H1 (cell line): ENCODE measurements around the gene BCAR3. TPM values are rescaled to one million over a fixed set of nuclear protein-coding genes. Genes with fewer than 3 reads are reported as not detected.

Experiments
- CTCF ChIA-PET: fragments of 300-600 bp; sonication (Branson Sonifier 250); formaldehyde crosslinking; loops from one replicate; lab custom pipeline; 2021; ENCODE audit not compliant: partially characterized antibody; lab: Charles Lee
- POLR2A ChIA-PET: fragments of 300-600 bp; sonication (Branson Sonifier 250); formaldehyde crosslinking; loops from one replicate; lab custom pipeline; 2021; ENCODE audit warnings: inconsistent platforms; ENCODE audit not compliant: partially characterized antibody; lab: Charles Lee
- DNase-seq, 2 experiments: peaks; one replicate each; pipeline versions ENCODE4 v3.0.0 to v3.0.0-alpha.2; 2010 to 2022; ENCODE audit warnings: low spot score in 2 of 2, low read depth in 1 of 2, mixed read lengths in 1 of 2
- FAIRE-seq: peaks from 2 replicates; lab custom pipeline; 2011; peaks lifted over from hg19 to GRCh38; lab: Jason Lieb, UNC
- H2AFZ ChIP-seq: 2 replicates; pipeline ENCODE4 v1.8.1; 2012; ENCODE audit warnings: low read length, inconsistent platforms
- H2AK5ac ChIP-seq: 2 replicates; pipeline ENCODE4 v1.6.1; 2013; ENCODE audit warnings: low read depth, low read length
- H2BK120ac ChIP-seq: replicated peaks from 2 replicates; pipeline ENCODE3; 2013; ENCODE audit warnings: low read depth, low read length, inconsistent platforms
- H2BK12ac ChIP-seq: 2 replicates; pipeline ENCODE4 v1.6.1; 2013; ENCODE audit warnings: low read depth, low read length
- H2BK15ac ChIP-seq: 2 replicates; pipeline ENCODE4 v1.6.1; 2013; ENCODE audit warnings: low read length
- H2BK20ac ChIP-seq: 2 replicates; pipeline ENCODE4 v1.6.1; 2013; ENCODE audit warnings: low read length
- H2BK5ac ChIP-seq: 2 replicates; pipeline ENCODE4 v1.6.1; 2013; ENCODE audit warnings: low read depth, low read length
- H3K14ac ChIP-seq: 2 replicates; pipeline ENCODE4 v1.6.1; 2013; ENCODE audit warnings: inconsistent platforms; ENCODE audit not compliant: insufficient read length
- H3K18ac ChIP-seq: 2 replicates; pipeline ENCODE4 v1.6.1; 2013; ENCODE audit warnings: low read length; ENCODE audit errors: extremely low read depth
- H3K23ac ChIP-seq: 2 replicates; pipeline ENCODE4 v1.6.1; 2013; ENCODE audit warnings: inconsistent platforms; ENCODE audit not compliant: insufficient read length
- H3K23me2 ChIP-seq: 2 replicates; pipeline ENCODE4 v1.6.1; 2013; ENCODE audit warnings: low read depth, low read length
- H3K27ac ChIP-seq: 2 replicates; pipeline ENCODE4 v1.6.1; 2011; ENCODE audit warnings: low read depth, low read length, inconsistent platforms
- H3K27me3 ChIP-seq, 4 experiments: replicated peaks in 1 of 4; 1 replicate in 1 of 4; 2 replicates in 3 of 4; pipeline versions ENCODE4 v1.6.1 to v1.8.1; 2011 to 2013; ENCODE audit warnings: low read length in 3 of 4, mild to moderate bottlenecking in 3 of 4, inconsistent platforms in 2 of 4, mixed read lengths in 2 of 4, moderate library complexity in 1 of 4; ENCODE audit not compliant: control insufficient read depth in 3 of 4, insufficient read depth in 3 of 4; ENCODE audit errors: extremely low read depth in 1 of 4
- H3K36me3 ChIP-seq, 4 experiments: 2 replicates each; pipeline versions ENCODE4 v1.6.1 to v1.8.1; 2011 to 2013; ENCODE audit warnings: mild to moderate bottlenecking in 4 of 4, low read length in 3 of 4, moderate library complexity in 2 of 4, control low read depth in 1 of 4, inconsistent platforms in 1 of 4; ENCODE audit not compliant: insufficient read depth in 4 of 4, control insufficient read depth in 2 of 4
- H3K4ac ChIP-seq: replicated peaks from 2 replicates; pipeline ENCODE3; 2013; ENCODE audit warnings: low read length, low read depth, mixed read lengths, inconsistent platforms; ENCODE audit not compliant: insufficient read length
- H3K4me1 ChIP-seq, 4 experiments: replicated peaks in 1 of 4; 1 replicate in 1 of 4; 2 replicates in 3 of 4; pipeline versions ENCODE4 v1.6.1 to v1.8.1; 2011 to 2013; ENCODE audit warnings: low read length in 3 of 4, inconsistent platforms in 2 of 4, mixed read lengths in 1 of 4; ENCODE audit not compliant: insufficient read depth in 4 of 4, control insufficient read depth in 3 of 4
- H3K4me2 ChIP-seq, 2 experiments: 2 replicates each; pipeline versions ENCODE4 v1.6.1 to v1.8.1; 2011 to 2013; ENCODE audit warnings: low read depth in 2 of 2, low read length in 2 of 2, control low read depth in 1 of 2, inconsistent platforms in 1 of 2, mild to moderate bottlenecking in 1 of 2; ENCODE audit not compliant: insufficient read depth in 1 of 2
- H3K4me3 ChIP-seq, 4 experiments: fragments of 200-600, 300-600 bp in 1 of 4; sonication (generic), shearing (Covaris generic), sonication (Bioruptor Twin) in 1 of 4; 2 replicates each; pipeline versions ENCODE4 v1.5.1 to v1.8.1; 2011 to 2016; ENCODE audit warnings: low read length in 4 of 4, low read depth in 3 of 4, control low read depth in 2 of 4, inconsistent platforms in 2 of 4, mild to moderate bottlenecking in 2 of 4, mixed read lengths in 1 of 4, moderate library complexity in 1 of 4; ENCODE audit not compliant: insufficient read depth in 2 of 4; ENCODE audit errors: extremely low read depth in 1 of 4
- H3K56ac ChIP-seq: replicated peaks from 2 replicates; pipeline ENCODE3; 2013; ENCODE audit warnings: low read depth, mild to moderate bottlenecking, mixed read lengths, low read length, inconsistent platforms; ENCODE audit not compliant: insufficient read length
- H3K79me1 ChIP-seq: 2 replicates; pipeline ENCODE4 v1.6.1; 2013; ENCODE audit warnings: low read depth, low read length, control low read depth
- H3K79me2 ChIP-seq, 2 experiments: 2 replicates each; pipeline versions ENCODE4 v1.6.1 to v1.8.1; 2012 to 2013; ENCODE audit warnings: low read length in 2 of 2, mild to moderate bottlenecking in 2 of 2, inconsistent platforms in 1 of 2; ENCODE audit not compliant: insufficient read depth in 2 of 2, control insufficient read depth in 1 of 2
- H3K9ac ChIP-seq, 4 experiments: replicated peaks in 1 of 4; 1 replicate in 1 of 4; 2 replicates in 3 of 4; pipeline versions ENCODE4 v1.6.1 to v1.8.1; 2011 to 2013; ENCODE audit warnings: low read depth in 3 of 4, low read length in 3 of 4, control low read depth in 2 of 4, mild to moderate bottlenecking in 2 of 4, moderate library complexity in 2 of 4, inconsistent platforms in 1 of 4; ENCODE audit errors: extremely low read depth in 1 of 4
- H3K9me3 ChIP-seq, 2 experiments: 2 replicates each; pipeline versions ENCODE4 v1.6.1 to v1.8.1; 2012 to 2013; ENCODE audit warnings: mild to moderate bottlenecking in 2 of 2, moderate library complexity in 2 of 2, control low read depth in 1 of 2, inconsistent platforms in 1 of 2, low read depth in 1 of 2, low read length in 1 of 2, mixed read lengths in 1 of 2; ENCODE audit not compliant: insufficient read depth in 2 of 2
- H4K20me1 ChIP-seq, 2 experiments: replicated peaks in 1 of 2; 2 replicates each; pipeline versions ENCODE3 to v1.8.1; 2011 to 2013; ENCODE audit warnings: inconsistent platforms in 2 of 2, low read length in 2 of 2, mild to moderate bottlenecking in 1 of 2; ENCODE audit not compliant: insufficient read depth in 2 of 2, control insufficient read depth in 1 of 2
- H4K5ac ChIP-seq: 2 replicates; pipeline ENCODE4 v1.6.1; 2013; ENCODE audit warnings: low read length, low read depth, mixed read lengths, inconsistent platforms; ENCODE audit not compliant: insufficient read length
- H4K8ac ChIP-seq: 2 replicates; pipeline ENCODE4 v1.8.0; 2013; ENCODE audit warnings: mild to moderate bottlenecking, moderate library complexity, low read length, inconsistent platforms; ENCODE audit not compliant: insufficient read depth; ENCODE audit errors: extremely low read depth
- H4K91ac ChIP-seq: replicated peaks from 2 replicates; pipeline ENCODE3; 2013; ENCODE audit warnings: low read length, mixed read lengths, inconsistent platforms; ENCODE audit not compliant: insufficient read length
- ATF3 ChIP-seq: IDR thresholded peaks from 2 replicates; pipeline ENCODE4 v1.6.1; 2011; ENCODE audit warnings: low read depth, mild to moderate bottlenecking, low read length; ENCODE audit not compliant: insufficient read depth
- BACH1 ChIP-seq: IDR thresholded peaks from 2 replicates; pipeline ENCODE4 v1.6.1; 2012; ENCODE audit warnings: low read length, improper control_type of control experiment
- BCL11A ChIP-seq, 2 experiments: IDR thresholded peaks; one replicate each; pipeline ENCODE4 v1.6.1; 2011; ENCODE audit warnings: low read depth in 2 of 2, low read length in 2 of 2, mild to moderate bottlenecking in 2 of 2
- BRCA1 ChIP-seq: IDR thresholded peaks from 2 replicates; pipeline ENCODE4 v1.6.1; 2012; ENCODE audit warnings: low read depth, low read length, improper control_type of control experiment
- CEBPB ChIP-seq: IDR thresholded peaks from 2 replicates; pipeline ENCODE4 v1.6.1; 2012; ENCODE audit warnings: low read depth, low read length
- CREB1 ChIP-seq: IDR thresholded peaks from 2 replicates; pipeline ENCODE4 v1.6.1; 2012; ENCODE audit warnings: inconsistent platforms
- GABPA ChIP-seq: IDR thresholded peaks from 2 replicates; pipeline ENCODE4 v1.6.1; 2011; ENCODE audit warnings: mild to moderate bottlenecking, low read length, moderate library complexity, borderline replicate concordance; ENCODE audit not compliant: insufficient read depth
- NRF1 ChIP-seq: IDR thresholded peaks from 2 replicates; pipeline ENCODE4 v1.6.1; 2011; ENCODE audit warnings: mild to moderate bottlenecking, low read depth, low read length, improper control_type of control experiment
- PHF8 ChIP-seq: fragments of 200-600 bp; sonication (generic); conservative IDR thresholded peaks from 2 replicates; pipeline ENCODE4 v1.7.1; 2012; ENCODE audit warnings: low read depth, mild to moderate bottlenecking, inconsistent platforms, low read length, moderate library complexity
- POLR2A ChIP-seq, 2 experiments: IDR thresholded peaks; 1 replicate in 1 of 2; 2 replicates in 1 of 2; pipeline ENCODE4 v1.6.1; 2011; ENCODE audit warnings: low read depth in 2 of 2, low read length in 2 of 2, mild to moderate bottlenecking in 2 of 2; ENCODE audit errors: control extremely low read depth in 1 of 2
- SIN3A ChIP-seq, 2 experiments: IDR thresholded peaks in 1 of 2; conservative IDR thresholded peaks in 1 of 2; 2 replicates each; pipeline ENCODE4 v1.6.1; 2011 to 2012; ENCODE audit warnings: low read length in 2 of 2, improper control_type of control experiment in 1 of 2, low read depth in 1 of 2, mild to moderate bottlenecking in 1 of 2
- SIRT6 ChIP-seq: IDR thresholded peaks from one replicate; pipeline ENCODE4 v1.7.1; 2012; ENCODE audit warnings: low read length, inconsistent platforms
- SIX5 ChIP-seq: IDR thresholded peaks from 2 replicates; pipeline ENCODE4 v1.6.1; 2011; ENCODE audit warnings: mild to moderate bottlenecking, low read depth, low read length
- SRF ChIP-seq: IDR thresholded peaks from 2 replicates; pipeline ENCODE4 v1.6.1; 2011; ENCODE audit warnings: mild to moderate bottlenecking, low read depth, low read length, moderate library complexity
- TBP ChIP-seq: IDR thresholded peaks from 2 replicates; pipeline ENCODE4 v1.6.1; 2011; ENCODE audit warnings: low read depth, low read length, improper control_type of control experiment
- WGBS, 2 experiments: shearing (Covaris generic) in 1 of 2; methylation state at CpG; one replicate each; pipeline versions ENCODE4 v1.1.6 to v1.1.7; 2013 to 2015; ENCODE audit warnings: low lambda C conversion rate in 2 of 2, mixed read lengths in 2 of 2, inconsistent platforms in 1 of 2, low coverage in 1 of 2, missing lambda C conversion rate in 1 of 2; ENCODE audit not compliant: insufficient replicate concordance in 2 of 2, insufficient coverage in 1 of 2, insufficient read length in 1 of 2; ENCODE audit errors: extremely low coverage in 1 of 2, missing lambda C conversion rate in 1 of 2; 5-methylcytosine and 5-hydroxymethylcytosine counted together
- polyA plus RNA-seq, 7 experiments: library from polyadenylated mRNA; depleted of rRNA in 3 of 7; stranded (reverse) in 5 of 7; unstranded in 2 of 7; fragments of >200 nt in 5 of 7; fragments of 200-250 nt in 2 of 7; gene quantifications; 1 replicate in 5 of 7; 2 replicates in 1 of 7; 4 replicates in 1 of 7; pipeline versions ENCODE4 v1.2.1 to v1.2.3, GENCODE V29; 2011 to 2013; ENCODE audit warnings: missing spikeins in 2 of 7, mixed read lengths in 2 of 7
- total RNA-seq: library from RNA; stranded (reverse); fragmentation: NEBNext Ultra II Directional; extraction: Animal tissue kit (Norgen Biotek cat#: 25700); gene quantifications from 2 replicates; pipeline ENCODE4 v1.2.1, GENCODE V29; 2021

The BCAR3 gene
- total and polyA plus RNA-seq, 2 of the 8 experiments (the other 6 are each of a cell fraction or from before 2014, with no cell fraction given), result 5.6 to 9.2 TPM

GRCh38 chr1:93651695-93652094 is 29.9 kb downstream of the BCAR3 start:
- H2AFZ ChIP-seq, result no peak overlapping the region
- peak overlapping the region; percentile 41; the same call in 1 of the 2 replicates for H2AK5ac ChIP-seq
- no peak overlapping the region for H2BK12ac ChIP-seq
- H4K8ac ChIP-seq, result no peak overlapping the region
- no peak overlapping the region for H2BK5ac ChIP-seq
- no peaks in the 10 kb centered on the region for H3K27me3 ChIP-seq
- WGBS, 2 experiments, result 98% methylated on average over 8 of the region's 8 CpGs; no CpG with 5 or more reads in 1 of the 2 experiments
- no peak overlapping the region for H3K56ac ChIP-seq
- no peaks in the 10 kb centered on the region for H3K23me2 ChIP-seq
- no peak overlapping the region for H3K4me3 ChIP-seq
- H3K9ac ChIP-seq, result no peak overlapping the region
- no peak overlapping the region for H3K18ac ChIP-seq
- POLR2A ChIA-PET, result interaction anchor here (0.6 kb wide), 1 partner anchor 193 kb away, joined by 4 read pairs; no protein-coding TSS in a partner anchor
- H4K91ac ChIP-seq, result no peak overlapping the region
- no peak overlapping the region for H3K4me2 ChIP-seq
- H2BK15ac ChIP-seq, result no peak overlapping the region
- no peak overlapping the region for H3K14ac ChIP-seq
- peaks cover 0 to 4% (median 0%) of the 10 kb centered on the region in 4 experiments; a peak in 2 of 7 replicates for H3K4me1 ChIP-seq
- no peaks in the 10 kb centered on the region for H4K20me1 ChIP-seq
- no peaks in the 10 kb centered on the region for H3K9me3 ChIP-seq
- H3K4ac ChIP-seq, result no peak overlapping the region
- no peak overlapping the region for H2BK120ac ChIP-seq
- DNase-seq (no peak), FAIRE-seq (no peak)
- no peaks in the 10 kb centered on the region; the same call in 1 of the 2 replicates for H3K79me1 ChIP-seq
- no peaks in the 10 kb centered on the region for H3K79me2 ChIP-seq
- no peak overlapping the region for H3K27ac ChIP-seq
- no peak overlapping the region for H3K23ac ChIP-seq
- no peaks in the 10 kb centered on the region for H3K36me3 ChIP-seq
- H2BK20ac ChIP-seq, result no peak overlapping the region
- H4K5ac ChIP-seq, result no peak overlapping the region
- CTCF ChIA-PET, result interaction anchor here (0.8 to 31.2 kb wide), 3 partner anchors 13 to 164 kb away, joined by 3 to 620 read pairs (median 4); no protein-coding TSS in a partner anchor
- no peak for TF ChIP-seq PHF8
- TF ChIP-seq SIRT6, result no peak
- TF ChIP-seq CEBPB, result no peak
- no peak for TF ChIP-seq TBP
- TF ChIP-seq CREB1, result no peak
- TF ChIP-seq SRF, result no peak
- no peak for TF ChIP-seq SIN3A (conservative IDR thresholded peaks at IDR 0.05 in 1 of 2, IDR thresholded peaks at IDR 0.05 in 1 of 2; ENCODE audit: low read depth in 1 of 2, low read length in 2 of 2)
- no peak for TF ChIP-seq GABPA
- no peak for TF ChIP-seq BACH1
- no peak for TF ChIP-seq BCL11A (IDR thresholded peaks at IDR 0.05; ENCODE audit: low read depth in 2 of 2, low read length in 2 of 2)
- no peak for TF ChIP-seq BRCA1
- TF ChIP-seq POLR2A (IDR thresholded peaks at IDR 0.05; ENCODE audit: control extremely low read depth in 1 of 2, low read depth in 2 of 2, low read length in 2 of 2), result no peak
- TF ChIP-seq ATF3, result no peak
- no peak for TF ChIP-seq NRF1
- TF ChIP-seq SIX5, result no peak
